H1 (cell line): ENCODE measurements around the gene RSL24D1. TPM values are rescaled to one million over a fixed set of nuclear protein-coding genes. Genes with fewer than 3 reads are reported as not detected.

ENCODE experiments used
- CTCF ChIA-PET: fragments of 300-600 bp; sonication (Branson Sonifier 250); formaldehyde crosslinking; loops from one replicate; lab custom pipeline; 2021; ENCODE audit not compliant: partially characterized antibody; lab: Charles Lee
- POLR2A ChIA-PET: fragments of 300-600 bp; sonication (Branson Sonifier 250); formaldehyde crosslinking; loops from one replicate; lab custom pipeline; 2021; ENCODE audit warnings: inconsistent platforms; ENCODE audit not compliant: partially characterized antibody; lab: Charles Lee
- DNase-seq, 2 experiments: peaks; one replicate each; pipeline versions ENCODE4 v3.0.0 to v3.0.0-alpha.2; 2010 to 2022; ENCODE audit warnings: low spot score in 2 of 2, low read depth in 1 of 2, mixed read lengths in 1 of 2
- FAIRE-seq: peaks from 2 replicates; lab custom pipeline; 2011; peaks lifted over from hg19 to GRCh38; lab: Jason Lieb, UNC
- H2AFZ ChIP-seq: 2 replicates; pipeline ENCODE4 v1.8.1; 2012; ENCODE audit warnings: low read length, inconsistent platforms
- H2AK5ac ChIP-seq: 2 replicates; pipeline ENCODE4 v1.6.1; 2013; ENCODE audit warnings: low read depth, low read length
- H2BK120ac ChIP-seq: replicated peaks from 2 replicates; pipeline ENCODE3; 2013; ENCODE audit warnings: low read depth, low read length, inconsistent platforms
- H2BK12ac ChIP-seq: 2 replicates; pipeline ENCODE4 v1.6.1; 2013; ENCODE audit warnings: low read depth, low read length
- H2BK15ac ChIP-seq: 2 replicates; pipeline ENCODE4 v1.6.1; 2013; ENCODE audit warnings: low read length
- H2BK20ac ChIP-seq: 2 replicates; pipeline ENCODE4 v1.6.1; 2013; ENCODE audit warnings: low read length
- H2BK5ac ChIP-seq: 2 replicates; pipeline ENCODE4 v1.6.1; 2013; ENCODE audit warnings: low read depth, low read length
- H3K14ac ChIP-seq: 2 replicates; pipeline ENCODE4 v1.6.1; 2013; ENCODE audit warnings: inconsistent platforms; ENCODE audit not compliant: insufficient read length
- H3K18ac ChIP-seq: 2 replicates; pipeline ENCODE4 v1.6.1; 2013; ENCODE audit warnings: low read length; ENCODE audit errors: extremely low read depth
- H3K23ac ChIP-seq: 2 replicates; pipeline ENCODE4 v1.6.1; 2013; ENCODE audit warnings: inconsistent platforms; ENCODE audit not compliant: insufficient read length
- H3K23me2 ChIP-seq: 2 replicates; pipeline ENCODE4 v1.6.1; 2013; ENCODE audit warnings: low read depth, low read length
- H3K27ac ChIP-seq: 2 replicates; pipeline ENCODE4 v1.6.1; 2011; ENCODE audit warnings: low read depth, low read length, inconsistent platforms
- H3K27me3 ChIP-seq, 4 experiments: replicated peaks in 1 of 4; 1 replicate in 1 of 4; 2 replicates in 3 of 4; pipeline versions ENCODE4 v1.6.1 to v1.8.1; 2011 to 2013; ENCODE audit warnings: low read length in 3 of 4, mild to moderate bottlenecking in 3 of 4, inconsistent platforms in 2 of 4, mixed read lengths in 2 of 4, moderate library complexity in 1 of 4; ENCODE audit not compliant: control insufficient read depth in 3 of 4, insufficient read depth in 3 of 4; ENCODE audit errors: extremely low read depth in 1 of 4
- H3K36me3 ChIP-seq, 4 experiments: 2 replicates each; pipeline versions ENCODE4 v1.6.1 to v1.8.1; 2011 to 2013; ENCODE audit warnings: mild to moderate bottlenecking in 4 of 4, low read length in 3 of 4, moderate library complexity in 2 of 4, control low read depth in 1 of 4, inconsistent platforms in 1 of 4; ENCODE audit not compliant: insufficient read depth in 4 of 4, control insufficient read depth in 2 of 4
- H3K4ac ChIP-seq: replicated peaks from 2 replicates; pipeline ENCODE3; 2013; ENCODE audit warnings: low read length, low read depth, mixed read lengths, inconsistent platforms; ENCODE audit not compliant: insufficient read length
- H3K4me1 ChIP-seq, 4 experiments: replicated peaks in 1 of 4; 1 replicate in 1 of 4; 2 replicates in 3 of 4; pipeline versions ENCODE4 v1.6.1 to v1.8.1; 2011 to 2013; ENCODE audit warnings: low read length in 3 of 4, inconsistent platforms in 2 of 4, mixed read lengths in 1 of 4; ENCODE audit not compliant: insufficient read depth in 4 of 4, control insufficient read depth in 3 of 4
- H3K4me2 ChIP-seq, 2 experiments: 2 replicates each; pipeline versions ENCODE4 v1.6.1 to v1.8.1; 2011 to 2013; ENCODE audit warnings: low read depth in 2 of 2, low read length in 2 of 2, control low read depth in 1 of 2, inconsistent platforms in 1 of 2, mild to moderate bottlenecking in 1 of 2; ENCODE audit not compliant: insufficient read depth in 1 of 2
- H3K4me3 ChIP-seq, 4 experiments: fragments of 200-600, 300-600 bp in 1 of 4; sonication (generic), shearing (Covaris generic), sonication (Bioruptor Twin) in 1 of 4; 2 replicates each; pipeline versions ENCODE4 v1.5.1 to v1.8.1; 2011 to 2016; ENCODE audit warnings: low read length in 4 of 4, low read depth in 3 of 4, control low read depth in 2 of 4, inconsistent platforms in 2 of 4, mild to moderate bottlenecking in 2 of 4, mixed read lengths in 1 of 4, moderate library complexity in 1 of 4; ENCODE audit not compliant: insufficient read depth in 2 of 4; ENCODE audit errors: extremely low read depth in 1 of 4
- H3K56ac ChIP-seq: replicated peaks from 2 replicates; pipeline ENCODE3; 2013; ENCODE audit warnings: low read depth, mild to moderate bottlenecking, mixed read lengths, low read length, inconsistent platforms; ENCODE audit not compliant: insufficient read length
- H3K79me1 ChIP-seq: 2 replicates; pipeline ENCODE4 v1.6.1; 2013; ENCODE audit warnings: low read depth, low read length, control low read depth
- H3K79me2 ChIP-seq, 2 experiments: 2 replicates each; pipeline versions ENCODE4 v1.6.1 to v1.8.1; 2012 to 2013; ENCODE audit warnings: low read length in 2 of 2, mild to moderate bottlenecking in 2 of 2, inconsistent platforms in 1 of 2; ENCODE audit not compliant: insufficient read depth in 2 of 2, control insufficient read depth in 1 of 2
- H3K9ac ChIP-seq, 4 experiments: replicated peaks in 1 of 4; 1 replicate in 1 of 4; 2 replicates in 3 of 4; pipeline versions ENCODE4 v1.6.1 to v1.8.1; 2011 to 2013; ENCODE audit warnings: low read depth in 3 of 4, low read length in 3 of 4, control low read depth in 2 of 4, mild to moderate bottlenecking in 2 of 4, moderate library complexity in 2 of 4, inconsistent platforms in 1 of 4; ENCODE audit errors: extremely low read depth in 1 of 4
- H3K9me3 ChIP-seq, 2 experiments: 2 replicates each; pipeline versions ENCODE4 v1.6.1 to v1.8.1; 2012 to 2013; ENCODE audit warnings: mild to moderate bottlenecking in 2 of 2, moderate library complexity in 2 of 2, control low read depth in 1 of 2, inconsistent platforms in 1 of 2, low read depth in 1 of 2, low read length in 1 of 2, mixed read lengths in 1 of 2; ENCODE audit not compliant: insufficient read depth in 2 of 2
- H4K20me1 ChIP-seq, 2 experiments: replicated peaks in 1 of 2; 2 replicates each; pipeline versions ENCODE3 to v1.8.1; 2011 to 2013; ENCODE audit warnings: inconsistent platforms in 2 of 2, low read length in 2 of 2, mild to moderate bottlenecking in 1 of 2; ENCODE audit not compliant: insufficient read depth in 2 of 2, control insufficient read depth in 1 of 2
- H4K5ac ChIP-seq: 2 replicates; pipeline ENCODE4 v1.6.1; 2013; ENCODE audit warnings: low read length, low read depth, mixed read lengths, inconsistent platforms; ENCODE audit not compliant: insufficient read length
- H4K8ac ChIP-seq: 2 replicates; pipeline ENCODE4 v1.8.0; 2013; ENCODE audit warnings: mild to moderate bottlenecking, moderate library complexity, low read length, inconsistent platforms; ENCODE audit not compliant: insufficient read depth; ENCODE audit errors: extremely low read depth
- H4K91ac ChIP-seq: replicated peaks from 2 replicates; pipeline ENCODE3; 2013; ENCODE audit warnings: low read length, mixed read lengths, inconsistent platforms; ENCODE audit not compliant: insufficient read length
- POLR2AphosphoS5 ChIP-seq: IDR thresholded peaks from 2 replicates; pipeline ENCODE4 v1.6.1; 2011; ENCODE audit warnings: low read depth, low read length
- WGBS, 2 experiments: shearing (Covaris generic) in 1 of 2; methylation state at CpG; one replicate each; pipeline versions ENCODE4 v1.1.6 to v1.1.7; 2013 to 2015; ENCODE audit warnings: low lambda C conversion rate in 2 of 2, mixed read lengths in 2 of 2, inconsistent platforms in 1 of 2, low coverage in 1 of 2, missing lambda C conversion rate in 1 of 2; ENCODE audit not compliant: insufficient replicate concordance in 2 of 2, insufficient coverage in 1 of 2, insufficient read length in 1 of 2; ENCODE audit errors: extremely low coverage in 1 of 2, missing lambda C conversion rate in 1 of 2; 5-methylcytosine and 5-hydroxymethylcytosine counted together
- polyA plus RNA-seq, 7 experiments: library from polyadenylated mRNA; depleted of rRNA in 3 of 7; stranded (reverse) in 5 of 7; unstranded in 2 of 7; fragments of >200 nt in 5 of 7; fragments of 200-250 nt in 2 of 7; gene quantifications; 1 replicate in 5 of 7; 2 replicates in 1 of 7; 4 replicates in 1 of 7; pipeline versions ENCODE4 v1.2.1 to v1.2.3, GENCODE V29; 2011 to 2013; ENCODE audit warnings: missing spikeins in 2 of 7, mixed read lengths in 2 of 7
- total RNA-seq: library from RNA; stranded (reverse); fragmentation: NEBNext Ultra II Directional; extraction: Animal tissue kit (Norgen Biotek cat#: 25700); gene quantifications from 2 replicates; pipeline ENCODE4 v1.2.1, GENCODE V29; 2021

The RSL24D1 gene
- total and polyA plus RNA-seq, 2 of the 8 experiments (the other 6 are each of a cell fraction or from before 2014, with no cell fraction given) = 45.7 to 130 TPM

GRCh38 chr15:55164284-55164683, 32.5 kb downstream of the RSL24D1 start:
- Histone ChIP-seq H3K23ac (no peak overlapping the region), H4K5ac (no peak overlapping the region), H3K4ac (no peak overlapping the region), H4K20me1 (no peaks in the 10 kb centered on the region), H4K8ac (no peak overlapping the region), H2BK5ac (no peak overlapping the region), H2AFZ (no peak overlapping the region), H3K9ac (no peak overlapping the region), H3K4me1 (no peaks in the 10 kb centered on the region), H3K4me3 (no peak overlapping the region), H3K27ac (no peak overlapping the region), H2BK20ac (no peak overlapping the region), H3K23me2 (no peaks in the 10 kb centered on the region), H3K79me1 (no peaks in the 10 kb centered on the region), H2BK15ac (no peak overlapping the region), H2BK12ac (no peak overlapping the region), H3K14ac (no peak overlapping the region), H3K9me3 (no peaks in the 10 kb centered on the region; a peak in 1 of 4 replicates), H2BK120ac (no peak overlapping the region), H2AK5ac (no peak overlapping the region), H3K56ac (no peak overlapping the region), H3K79me2 (no peaks in the 10 kb centered on the region), H4K91ac (no peak overlapping the region), H3K27me3 (no peaks in the 10 kb centered on the region), H3K4me2 (no peak overlapping the region), H3K18ac (no peak overlapping the region), H3K36me3 (no peaks in the 10 kb centered on the region)
- CTCF ChIA-PET = interaction anchor here (0.9 to 1.6 kb wide), 5 partner anchors 11 to 271 kb away, joined by 3 to 5 read pairs (median 4); no protein-coding TSS in a partner anchor
- 86% methylated on average over 4 of the region's 4 CpGs; no CpG with 5 or more reads in 1 of the 2 experiments for WGBS, 2 experiments
- TF ChIP-seq POLR2AphosphoS5 = no peak
- no peak for DNase-seq
- POLR2A ChIA-PET = interaction anchor here (0.6 to 1.5 kb wide), 2 partner anchors 15 to 33 kb away, joined by 3 to 5 read pairs; partner anchors contain the start of gene RSL24D1
- FAIRE-seq = no peak
